SU-DHL-6 (cell line): ENCODE data around the gene VIPR2.

Source experiments
- H2AFZ ChIP-seq: fragments of 200-600 bp; sonication (generic); 2 replicates; pipeline ENCODE4 v1.6.1; 2014; ENCODE audit warnings: low read depth, mild to moderate bottlenecking, moderate library complexity, mixed read lengths, antibody characterized with exemption, low read length; ENCODE audit not compliant: severe bottlenecking
- H3F3A ChIP-seq: fragments of 200-600 bp; shearing (Covaris generic); 2 replicates; pipeline ENCODE4 v1.6.0; 2016; ENCODE audit warnings: antibody characterized with exemption, mild to moderate bottlenecking; ENCODE audit not compliant: insufficient read depth
- H3K27ac ChIP-seq: fragments of 200-600 bp; sonication (generic); 2 replicates; pipeline ENCODE4 v1.5.1; 2016; ENCODE audit warnings: low read depth, mild to moderate bottlenecking, low read length, moderate library complexity, mixed read lengths
- H3K27me3 ChIP-seq: fragments of 200-600 bp; sonication (generic), shearing (Covaris generic); 2 replicates; pipeline ENCODE4 v1.6.0; 2014; ENCODE audit warnings: mild to moderate bottlenecking, low read length
- H3K36me3 ChIP-seq: fragments of 200-600 bp; sonication (generic); 2 replicates; pipeline ENCODE4 v1.6.1; 2014; ENCODE audit warnings: mild to moderate bottlenecking, low read length, mixed read lengths
- H3K4me2 ChIP-seq: fragments of 300-600, 200-600 bp; shearing (Covaris generic), sonication (generic); 2 replicates; pipeline ENCODE4 v1.6.0; 2014; ENCODE audit warnings: low read length, low read depth, mild to moderate bottlenecking; ENCODE audit not compliant: poor library complexity, severe bottlenecking
- H3K4me3 ChIP-seq: fragments of 200-600 bp; sonication (generic); 2 replicates; pipeline ENCODE4 v1.5.1; 2014; ENCODE audit warnings: antibody characterized with exemption, low read length, mild to moderate bottlenecking, mixed read lengths; ENCODE audit not compliant: insufficient read depth, poor library complexity, severe bottlenecking
- H3K79me2 ChIP-seq: fragments of 200-600 bp; sonication (generic); 2 replicates; pipeline ENCODE4 v1.6.1; 2014; ENCODE audit warnings: mild to moderate bottlenecking, low read length, moderate library complexity; ENCODE audit not compliant: insufficient read depth
- H3K9ac ChIP-seq: fragments of 200-600 bp; sonication (generic); 2 replicates; pipeline ENCODE4 v1.7.0; 2014; ENCODE audit warnings: mild to moderate bottlenecking, low read length
- H3K9me2 ChIP-seq: fragments of 200-600 bp; sonication (generic); replicated peaks from 2 replicates; pipeline ENCODE4 v1.6.1; 2014; ENCODE audit warnings: low read length; ENCODE audit not compliant: insufficient read depth
- H3K9me3 ChIP-seq: fragments of 200-600 bp; sonication (generic); 2 replicates; pipeline ENCODE4 v1.6.1; 2014; ENCODE audit warnings: low read length, mixed read lengths; ENCODE audit not compliant: insufficient read depth
- H4K20me1 ChIP-seq: fragments of 200-600 bp; sonication (generic); 2 replicates; pipeline ENCODE4 v1.6.1; 2014; ENCODE audit warnings: low read depth, mild to moderate bottlenecking, antibody characterized with exemption, low read length, moderate library complexity, mixed read lengths
- CTCF ChIP-seq: fragments of 200-600 bp; sonication (generic); IDR thresholded peaks from one replicate; pipeline ENCODE4 v1.5.1; 2017; ENCODE audit warnings: antibody characterized with exemption, mild to moderate bottlenecking, low read length, moderate library complexity; ENCODE audit not compliant: insufficient read depth, poor library complexity, severe bottlenecking
- EZH2phosphoT487 ChIP-seq: fragments of 200-600 bp; sonication (generic), shearing (Covaris generic); conservative IDR thresholded peaks from 2 replicates; pipeline ENCODE4 v1.6.1; 2018; ENCODE audit warnings: mild to moderate bottlenecking, antibody characterized with exemption, low read length, moderate library complexity, mixed read lengths

Gene VIPR2

GRCh38 chr7:159017741-159018140 is 126.9 kb downstream of the VIPR2 start:
- H3K27ac ChIP-seq = no peak overlapping the region
- peaks cover 4% of the 10 kb centered on the region; the same call in 1 of the 2 replicates for H3K9me3 ChIP-seq
- H3K79me2 ChIP-seq = no peaks in the 10 kb centered on the region
- TF ChIP-seq CTCF = no peak
- TF ChIP-seq EZH2phosphoT487 = no peak
- H4K20me1 ChIP-seq = no peaks in the 10 kb centered on the region
- no peaks in the 10 kb centered on the region for H3K27me3 ChIP-seq
- no peaks in the 10 kb centered on the region for H3K36me3 ChIP-seq
- no peaks in the 10 kb centered on the region for H3F3A ChIP-seq
- H3K4me3 ChIP-seq = no peak overlapping the region
- no peak overlapping the region for H2AFZ ChIP-seq
- no peaks in the 10 kb centered on the region for H3K9me2 ChIP-seq
- H3K9ac ChIP-seq = no peak overlapping the region
- no peak overlapping the region for H3K4me2 ChIP-seq

- H3K9me3 ChIP-seq = peaks cover 4% of the 10 kb centered on the region; the same call in 1 of the 2 replicates
- no peak overlapping the region for H2AFZ ChIP-seq
- TF ChIP-seq EZH2phosphoT487 (no peak), CTCF (no peak)
- H3K36me3 ChIP-seq = no peaks in the 10 kb centered on the region
- no peaks in the 10 kb centered on the region for H3K9me2 ChIP-seq
- no peak overlapping the region for H3K4me2 ChIP-seq
- no peaks in the 10 kb centered on the region for H4K20me1 ChIP-seq
- H3K27me3 ChIP-seq = no peaks in the 10 kb centered on the region
- no peaks in the 10 kb centered on the region for H3K79me2 ChIP-seq
- no peak overlapping the region for H3K9ac ChIP-seq
- H3K4me3 ChIP-seq = no peak overlapping the region
- H3F3A ChIP-seq = no peaks in the 10 kb centered on the region
- no peak overlapping the region for H3K27ac ChIP-seq
Observed at GRCh38 chr7:159017210-159017609, 127.5 kb downstream of the VIPR2 start.

GRCh38 chr7:159016591-159016990 is 128.1 kb downstream of the VIPR2 start:
- Histone ChIP-seq H2AFZ (no peak overlapping the region), H3F3A (no peaks in the 10 kb centered on the region), H3K4me3 (no peak overlapping the region), H4K20me1 (no peaks in the 10 kb centered on the region), H3K9me2 (no peaks in the 10 kb centered on the region), H3K27me3 (no peaks in the 10 kb centered on the region), H3K79me2 (no peaks in the 10 kb centered on the region), H3K9ac (no peak overlapping the region), H3K9me3 (peaks cover 4% of the 10 kb centered on the region; the same call in 1 of the 2 replicates), H3K36me3 (no peaks in the 10 kb centered on the region), H3K27ac (no peak overlapping the region), H3K4me2 (no peak overlapping the region)
- no peak for TF ChIP-seq CTCF
- TF ChIP-seq EZH2phosphoT487 = no peak
